NCI-H524 (cell line): ENCODE data around the gene SNRNP35.
"Not testable (repeated sequence)": the region's sequence is repeated elsewhere in the genome, so short reads cannot be mapped to it uniquely, and the experiment has no call there.

Experiments used
- DNase-seq, 2 experiments: peaks; one replicate each; lab custom pipeline; 2025; lab: John Stamatoyannopoulos, UW

SNRNP35 gene

GRCh38 chr12:123449249-123449733 lies 8.6 kb upstream of the SNRNP35 start:
- DNase-seq = no peak

- DNase-seq = no peak
Measured at GRCh38 chr12:123449856-123450255, 8.1 kb upstream of the SNRNP35 start.

- no peak for DNase-seq
Measured at GRCh38 chr12:123450636-123451035, 7.3 kb upstream of the SNRNP35 start.

- DNase-seq = not testable (repeated sequence)
Measured at GRCh38 chr12:123452276-123452550, 5.7 kb upstream of the SNRNP35 start.

- no peak for DNase-seq
Measured at GRCh38 chr12:123453165-123453564, 4.8 kb upstream of the SNRNP35 start.

GRCh38 chr12:123463174-123463573 lies 5.2 kb downstream of the SNRNP35 start:
- not testable (repeated sequence) for DNase-seq

GRCh38 chr12:123465084-123465483 lies 7.1 kb downstream of the SNRNP35 start:
- DNase-seq = peak in 1 of 2 experiments; percentile 52

- peak in 1 of 2 experiments; percentile 43 for DNase-seq
Measured at GRCh38 chr12:123468786-123469185, 10.8 kb downstream of the SNRNP35 start.

- no peak for DNase-seq
Measured at GRCh38 chr12:123469978-123470377, 12.0 kb downstream of the SNRNP35 start.

GRCh38 chr12:123471374-123472068 lies 13.6 kb downstream of the SNRNP35 start:
- DNase-seq = no peak

- DNase-seq = no peak
Measured at GRCh38 chr12:123472438-123472849, 14.5 kb downstream of the SNRNP35 start.

GRCh38 chr12:123474485-123475245 lies 16.7 kb downstream of the SNRNP35 start:
- DNase-seq = no peak

GRCh38 chr12:123475246-123475703 lies 17.3 kb downstream of the SNRNP35 start:
- no peak for DNase-seq

- no peak for DNase-seq
Measured at GRCh38 chr12:123478069-123478468, 20.1 kb downstream of the SNRNP35 start.

- no peak for DNase-seq
Measured at GRCh38 chr12:123478762-123479161, 20.8 kb downstream of the SNRNP35 start.

- no peak for DNase-seq
Measured at GRCh38 chr12:123479442-123480180, 21.7 kb downstream of the SNRNP35 start.

GRCh38 chr12:123481251-123481650 lies 23.3 kb downstream of the SNRNP35 start:
- not testable (repeated sequence) for DNase-seq

GRCh38 chr12:123482876-123483275 lies 24.9 kb downstream of the SNRNP35 start:
- no peak for DNase-seq

GRCh38 chr12:123483602-123484248 lies 25.8 kb downstream of the SNRNP35 start:
- DNase-seq = no peak

- DNase-seq = no peak
Measured at GRCh38 chr12:123485756-123486155, 27.8 kb downstream of the SNRNP35 start.

GRCh38 chr12:123487428-123487827 lies 29.5 kb downstream of the SNRNP35 start:
- no peak for DNase-seq
